SK-N-SH (cell line): ENCODE results near the gene TSTD1. TPM values are rescaled to one million over a fixed set of nuclear protein-coding genes. Genes with fewer than 3 reads are reported as not detected.

Experiments used
- CTCF ChIA-PET: fragments of 300-600, 350-600 bp; formaldehyde crosslinking; extraction: SDS; loops from one replicate; lab custom pipeline; 2021; lab: Yijun Ruan, JAX
- POLR2A ChIA-PET: fragments of 350-600 bp; sonication (Branson Sonifier 250); formaldehyde crosslinking; extraction: SDS; loops from one replicate; lab custom pipeline; 2020; ENCODE audit warnings: antibody characterized with exemption, inconsistent platforms; lab: Yijun Ruan, JAX
- DNase-seq: peaks from one replicate; pipeline ENCODE4 v3.0.0; 2012
- H2AFZ ChIP-seq: fragments of 200-600 bp; sonication (generic); 2 replicates; pipeline ENCODE4 v1.8.1; 2016; ENCODE audit warnings: antibody characterized with exemption, mild to moderate bottlenecking, low read depth
- H3F3A ChIP-seq: fragments of 200-600 bp; sonication (generic); replicated peaks from 2 replicates; pipeline ENCODE3; 2016; ENCODE audit warnings: antibody characterized with exemption, mild to moderate bottlenecking; ENCODE audit not compliant: insufficient read depth
- H3K27ac ChIP-seq, 2 experiments: fragments of 200-500 bp in 1 of 2; fragments of 200-600 bp in 1 of 2; sonication (Bioruptor generic) in 1 of 2; sonication (generic), shearing (Covaris generic) in 1 of 2; 2 replicates each; pipeline versions ENCODE4 v1.5.1 to v1.6.1; 2014 to 2016; ENCODE audit warnings: low read depth in 2 of 2, inconsistent platforms in 1 of 2, low read length in 1 of 2, mild to moderate bottlenecking in 1 of 2, mixed read lengths in 1 of 2
- H3K27me3 ChIP-seq: fragments of 200-600 bp; sonication (generic), shearing (Covaris generic); 2 replicates; pipeline ENCODE4 v1.6.1; 2016; ENCODE audit warnings: mixed run types; ENCODE audit not compliant: insufficient read depth
- H3K36me3 ChIP-seq, 2 experiments: fragments of 200-500 bp in 1 of 2; fragments of 200-600 bp in 1 of 2; sonication (Bioruptor generic) in 1 of 2; sonication (generic) in 1 of 2; replicated peaks in 1 of 2; 2 replicates each; pipeline versions ENCODE3 to v1.5.1; 2014 to 2016; ENCODE audit warnings: low read length in 1 of 2, mild to moderate bottlenecking in 1 of 2; ENCODE audit not compliant: insufficient read depth in 2 of 2, control insufficient read depth in 1 of 2
- H3K4me1 ChIP-seq, 2 experiments: fragments of 200-500 bp in 1 of 2; fragments of 200-600 bp in 1 of 2; sonication (Bioruptor generic) in 1 of 2; sonication (generic), shearing (Covaris generic) in 1 of 2; 2 replicates each; pipeline versions ENCODE4 v1.5.1 to v1.6.1; 2014 to 2016; ENCODE audit warnings: low read depth in 1 of 2, low read length in 1 of 2, mixed run types in 1 of 2; ENCODE audit not compliant: insufficient read depth in 2 of 2, control insufficient read depth in 1 of 2
- H3K4me2 ChIP-seq: fragments of 200-600 bp; sonication (generic), shearing (Covaris generic); 2 replicates; pipeline ENCODE4 v1.6.1; 2017; ENCODE audit warnings: mixed run types
- H3K4me3 ChIP-seq, 2 experiments: fragments of 200-500 bp in 1 of 2; fragments of 200-600 bp in 1 of 2; sonication (Bioruptor generic) in 1 of 2; sonication (generic), shearing (Covaris generic) in 1 of 2; 2 replicates each; pipeline versions ENCODE4 v1.5.1 to v1.8.1; 2014 to 2016; ENCODE audit warnings: low read depth in 2 of 2, inconsistent platforms in 1 of 2, low read length in 1 of 2, mild to moderate bottlenecking in 1 of 2, mixed read lengths in 1 of 2, moderate library complexity in 1 of 2
- H3K79me2 ChIP-seq: fragments of 200-600 bp; sonication (generic); 2 replicates; pipeline ENCODE4 v1.8.1; 2017; ENCODE audit warnings: mild to moderate bottlenecking; ENCODE audit not compliant: insufficient read depth
- H3K9ac ChIP-seq: fragments of 200-600 bp; sonication (generic); 2 replicates; pipeline ENCODE4 v1.6.1; 2017; ENCODE audit warnings: mixed run types
- H3K9me2 ChIP-seq: fragments of 200-600 bp; sonication (generic); 2 replicates; pipeline ENCODE4 v1.6.1; 2017; ENCODE audit warnings: mixed run types
- H3K9me3 ChIP-seq: fragments of 200-600 bp; sonication (generic); 2 replicates; pipeline ENCODE4 v1.6.1; 2017; ENCODE audit warnings: mixed run types, mild to moderate bottlenecking, moderate library complexity
- H4K20me1 ChIP-seq: fragments of 200-600 bp; sonication (generic); 2 replicates; pipeline ENCODE4 v1.6.1; 2017; ENCODE audit warnings: mild to moderate bottlenecking, mixed run types; ENCODE audit not compliant: insufficient read depth
- CHD2 ChIP-seq: fragments of 150-350 bp; IDR thresholded peaks from 2 replicates; pipeline ENCODE4 v1.6.1; 2018; ENCODE audit warnings: low read length; ENCODE audit not compliant: partially characterized antibody
- EP300 ChIP-seq, 2 experiments: IDR thresholded peaks; 2 replicates each; pipeline versions ENCODE4 v1.4.0 to v1.6.1; 2012; ENCODE audit warnings: borderline replicate concordance in 1 of 2, low read depth in 1 of 2, low read length in 1 of 2
- GABPA ChIP-seq: IDR thresholded peaks from 2 replicates; pipeline ENCODE4 v1.4.0; 2012; ENCODE audit warnings: low read depth, mild to moderate bottlenecking
- JUND ChIP-seq: IDR thresholded peaks from 2 replicates; pipeline ENCODE4 v1.4.0; 2012
- MEF2A ChIP-seq: IDR thresholded peaks from 2 replicates; pipeline ENCODE4 v1.4.0; 2012; ENCODE audit warnings: low read depth, borderline replicate concordance
- NRF1 ChIP-seq: IDR thresholded peaks from 2 replicates; pipeline ENCODE4 v1.6.1; 2012; ENCODE audit warnings: low read depth, mild to moderate bottlenecking, low read length
- POLR2AphosphoS5 ChIP-seq: IDR thresholded peaks from 2 replicates; pipeline ENCODE4 v1.6.1; 2012; ENCODE audit warnings: low read depth, low read length
- RCOR1 ChIP-seq: fragments of 150-350 bp; IDR thresholded peaks from 2 replicates; pipeline ENCODE4 v1.6.1; 2017; ENCODE audit warnings: antibody characterized with exemption, low read length
- RFX5 ChIP-seq: IDR thresholded peaks from 2 replicates; pipeline ENCODE4 v1.6.1; 2012; ENCODE audit warnings: mild to moderate bottlenecking, improper control_type of control experiment, low read length
- SIN3A ChIP-seq: IDR thresholded peaks from 2 replicates; pipeline ENCODE4 v1.6.1; 2012; ENCODE audit warnings: low read depth, mild to moderate bottlenecking, low read length, moderate library complexity, borderline replicate concordance
- SMC3 ChIP-seq: IDR thresholded peaks from 2 replicates; pipeline ENCODE4 v1.6.1; 2012; ENCODE audit warnings: low read depth, low read length, improper control_type of control experiment
- TEAD4 ChIP-seq: IDR thresholded peaks from 2 replicates; pipeline ENCODE4 v1.4.0; 2012; ENCODE audit warnings: mild to moderate bottlenecking, borderline replicate concordance; ENCODE audit not compliant: insufficient read depth
- WGBS: methylation state at CpG from one replicate; pipeline ENCODE4 v1.1.6; 2017; ENCODE audit warnings: low lambda C conversion rate; 5-methylcytosine and 5-hydroxymethylcytosine counted together
- polyA plus RNA-seq, 3 experiments: library from polyadenylated mRNA; depleted of rRNA; stranded (reverse); fragments of >200 nt; gene quantifications; 2 replicates each; pipeline ENCODE4 v1.2.3, GENCODE V29; 2012
- TF ChIP-seq, protein P1 (sequence below): IDR thresholded peaks from 2 replicates; pipeline ENCODE4; 2012
- TF ChIP-seq, protein P2 (sequence below): IDR thresholded peaks from 2 replicates; pipeline ENCODE4 v1.4.0; 2012; ENCODE audit warnings: low read depth, borderline replicate concordance
- TF ChIP-seq, protein P3 (sequence below): fragments of 150-350 bp; IDR thresholded peaks from 2 replicates; pipeline ENCODE4 v1.6.1; 2016; ENCODE audit warnings: mild to moderate bottlenecking, low read depth, low read length
- TF ChIP-seq, protein P4 (sequence below): IDR thresholded peaks from 2 replicates; pipeline ENCODE4 v1.6.1; 2012; ENCODE audit warnings: mild to moderate bottlenecking, low read depth, low read length, moderate library complexity
- TF ChIP-seq, protein P5 (sequence below): fragments of 200-600 bp; sonication (generic); IDR thresholded peaks from 2 replicates; pipeline ENCODE4 v1.6.1; 2017; ENCODE audit warnings: antibody characterized with exemption, mild to moderate bottlenecking, moderate library complexity

The TSTD1 gene
- polyA plus RNA-seq, 1 of the 3 experiments (the other 2 are of a cell fraction): 93.9 TPM

DNA sequence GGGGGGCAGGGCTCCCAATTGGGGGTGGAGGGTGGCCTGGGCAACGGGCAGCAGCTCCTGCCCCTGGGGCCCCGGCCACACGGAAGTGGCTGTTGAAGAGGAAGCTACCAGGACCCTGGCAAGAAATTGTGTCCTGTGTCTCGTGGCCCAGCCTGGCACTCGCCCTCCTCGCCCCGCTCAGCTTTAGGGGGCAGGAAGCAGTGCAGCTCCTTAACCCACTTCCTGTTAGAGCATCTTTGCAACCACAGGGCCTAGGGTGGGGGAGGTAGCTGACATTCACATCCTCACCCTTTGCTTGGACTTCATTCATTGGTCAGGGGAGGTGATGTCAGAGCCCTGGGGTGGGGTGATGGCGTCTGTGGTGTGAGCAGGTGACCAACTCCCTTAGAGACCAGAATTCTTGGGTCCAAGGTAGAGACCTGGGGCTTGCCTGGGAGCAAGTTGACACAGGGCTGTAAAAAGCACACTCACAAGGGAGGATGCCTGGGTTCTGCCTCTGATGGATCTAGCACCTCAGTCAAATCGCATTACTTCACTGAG, 31.0 kb upstream of the TSTD1 start, which contains the start of gene ARHGAP30:
TSS of gene ARHGAP30 (minus strand) at position 161 of the 540 bp plus-strand sequence. CDS start 267 bp downstream, outside the sequence.
- TF ChIP-seq, protein P1, sequence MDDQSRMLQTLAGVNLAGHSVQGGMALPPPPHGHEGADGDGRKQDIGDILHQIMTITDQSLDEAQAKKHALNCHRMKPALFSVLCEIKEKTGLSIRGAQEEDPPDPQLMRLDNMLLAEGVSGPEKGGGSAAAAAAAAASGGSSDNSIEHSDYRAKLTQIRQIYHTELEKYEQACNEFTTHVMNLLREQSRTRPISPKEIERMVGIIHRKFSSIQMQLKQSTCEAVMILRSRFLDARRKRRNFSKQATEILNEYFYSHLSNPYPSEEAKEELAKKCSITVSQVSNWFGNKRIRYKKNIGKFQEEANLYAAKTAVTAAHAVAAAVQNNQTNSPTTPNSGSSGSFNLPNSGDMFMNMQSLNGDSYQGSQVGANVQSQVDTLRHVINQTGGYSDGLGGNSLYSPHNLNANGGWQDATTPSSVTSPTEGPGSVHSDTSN: no peak
- H3K4me3 ChIP-seq: no peak within 1 kb of the TSS
- no peaks in the 10 kb centered on the region for H3K9me2 ChIP-seq
- H3K27me3 ChIP-seq: no peaks in the 10 kb centered on the region
- H3K27ac ChIP-seq: no peak within 1 kb of the TSS
- no peaks in the 10 kb centered on the region for H3K79me2 ChIP-seq
- ChIA-PET POLR2A (no interaction called here), CTCF (interaction anchor here (1.6 to 22.7 kb wide), 2 partner anchors 8 to 26 kb away, joined by 3 to 198 read pairs; partner anchors contain the start of gene KLHDC9)
- no peaks in the 10 kb centered on the region for H3K36me3 ChIP-seq
- H3K4me1 ChIP-seq: no peaks in the 10 kb centered on the region
- H3F3A ChIP-seq: no peaks in the 10 kb centered on the region
- WGBS: 87% methylated on average over 5 of the region's 9 CpGs
- no peak within 1 kb of the TSS for H3K4me2 ChIP-seq
- DNase-seq: no peak
- no peak within 1 kb of the TSS for H2AFZ ChIP-seq
- H4K20me1 ChIP-seq: no peaks in the 10 kb centered on the region
- no peaks in the 10 kb centered on the region for H3K9me3 ChIP-seq
- no peak within 1 kb of the TSS for H3K9ac ChIP-seq

DNA sequence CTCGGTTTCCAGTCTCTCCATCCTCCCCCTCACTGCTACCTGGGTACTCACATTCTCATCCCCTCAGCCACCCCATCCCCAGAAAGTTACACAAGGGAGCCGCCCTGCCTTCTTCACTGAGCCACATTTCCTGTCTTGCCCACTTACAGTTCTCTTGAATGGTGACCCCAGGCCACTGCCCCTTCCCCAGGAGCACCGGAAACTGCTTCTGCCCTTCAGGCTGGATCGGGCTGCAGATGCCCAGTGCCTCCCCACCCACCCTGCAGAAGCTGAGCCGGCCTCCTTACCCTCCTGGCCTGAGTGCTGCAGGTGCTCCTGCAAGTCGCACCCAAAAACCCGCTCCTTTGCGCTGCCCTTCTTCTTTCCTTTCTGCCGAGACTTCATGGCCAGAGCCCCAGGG, 30.5 kb upstream of the TSTD1 start:
- ChIA-PET POLR2A (no interaction called here), CTCF (interaction anchor here (1.6 to 22.7 kb wide), 2 partner anchors 9 to 27 kb away, joined by 3 to 198 read pairs; partner anchors contain the start of gene KLHDC9)
- peaks cover 4% of the 10 kb centered on the region; the same call in 1 of the 2 replicates for H3K27me3 ChIP-seq
- WGBS: 76% methylated on average over 9 of the region's 9 CpGs
- no peaks in the 10 kb centered on the region for H3K4me1 ChIP-seq
- no peaks in the 10 kb centered on the region for H3K9me3 ChIP-seq
- TF ChIP-seq TEAD4 (no peak), EP300 (IDR thresholded peaks at IDR 0.05; ENCODE audit: borderline replicate concordance in 1 of 2, low read depth in 1 of 2, low read length in 1 of 2) (no peak), POLR2AphosphoS5 (no peak), RCOR1 (no peak), SIN3A (no peak), RFX5 (no peak), MEF2A (no peak), CHD2 (no peak), NRF1 (no peak), JUND (no peak), GABPA (no peak), SMC3 (no peak)
- TF ChIP-seq, protein P2, sequence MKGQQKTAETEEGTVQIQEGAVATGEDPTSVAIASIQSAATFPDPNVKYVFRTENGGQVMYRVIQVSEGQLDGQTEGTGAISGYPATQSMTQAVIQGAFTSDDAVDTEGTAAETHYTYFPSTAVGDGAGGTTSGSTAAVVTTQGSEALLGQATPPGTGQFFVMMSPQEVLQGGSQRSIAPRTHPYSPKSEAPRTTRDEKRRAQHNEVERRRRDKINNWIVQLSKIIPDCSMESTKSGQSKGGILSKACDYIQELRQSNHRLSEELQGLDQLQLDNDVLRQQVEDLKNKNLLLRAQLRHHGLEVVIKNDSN: no peak
- TF ChIP-seq, protein P3, sequence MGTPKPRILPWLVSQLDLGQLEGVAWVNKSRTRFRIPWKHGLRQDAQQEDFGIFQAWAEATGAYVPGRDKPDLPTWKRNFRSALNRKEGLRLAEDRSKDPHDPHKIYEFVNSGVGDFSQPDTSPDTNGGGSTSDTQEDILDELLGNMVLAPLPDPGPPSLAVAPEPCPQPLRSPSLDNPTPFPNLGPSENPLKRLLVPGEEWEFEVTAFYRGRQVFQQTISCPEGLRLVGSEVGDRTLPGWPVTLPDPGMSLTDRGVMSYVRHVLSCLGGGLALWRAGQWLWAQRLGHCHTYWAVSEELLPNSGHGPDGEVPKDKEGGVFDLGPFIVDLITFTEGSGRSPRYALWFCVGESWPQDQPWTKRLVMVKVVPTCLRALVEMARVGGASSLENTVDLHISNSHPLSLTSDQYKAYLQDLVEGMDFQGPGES: no peak
- TF ChIP-seq, protein P4, sequence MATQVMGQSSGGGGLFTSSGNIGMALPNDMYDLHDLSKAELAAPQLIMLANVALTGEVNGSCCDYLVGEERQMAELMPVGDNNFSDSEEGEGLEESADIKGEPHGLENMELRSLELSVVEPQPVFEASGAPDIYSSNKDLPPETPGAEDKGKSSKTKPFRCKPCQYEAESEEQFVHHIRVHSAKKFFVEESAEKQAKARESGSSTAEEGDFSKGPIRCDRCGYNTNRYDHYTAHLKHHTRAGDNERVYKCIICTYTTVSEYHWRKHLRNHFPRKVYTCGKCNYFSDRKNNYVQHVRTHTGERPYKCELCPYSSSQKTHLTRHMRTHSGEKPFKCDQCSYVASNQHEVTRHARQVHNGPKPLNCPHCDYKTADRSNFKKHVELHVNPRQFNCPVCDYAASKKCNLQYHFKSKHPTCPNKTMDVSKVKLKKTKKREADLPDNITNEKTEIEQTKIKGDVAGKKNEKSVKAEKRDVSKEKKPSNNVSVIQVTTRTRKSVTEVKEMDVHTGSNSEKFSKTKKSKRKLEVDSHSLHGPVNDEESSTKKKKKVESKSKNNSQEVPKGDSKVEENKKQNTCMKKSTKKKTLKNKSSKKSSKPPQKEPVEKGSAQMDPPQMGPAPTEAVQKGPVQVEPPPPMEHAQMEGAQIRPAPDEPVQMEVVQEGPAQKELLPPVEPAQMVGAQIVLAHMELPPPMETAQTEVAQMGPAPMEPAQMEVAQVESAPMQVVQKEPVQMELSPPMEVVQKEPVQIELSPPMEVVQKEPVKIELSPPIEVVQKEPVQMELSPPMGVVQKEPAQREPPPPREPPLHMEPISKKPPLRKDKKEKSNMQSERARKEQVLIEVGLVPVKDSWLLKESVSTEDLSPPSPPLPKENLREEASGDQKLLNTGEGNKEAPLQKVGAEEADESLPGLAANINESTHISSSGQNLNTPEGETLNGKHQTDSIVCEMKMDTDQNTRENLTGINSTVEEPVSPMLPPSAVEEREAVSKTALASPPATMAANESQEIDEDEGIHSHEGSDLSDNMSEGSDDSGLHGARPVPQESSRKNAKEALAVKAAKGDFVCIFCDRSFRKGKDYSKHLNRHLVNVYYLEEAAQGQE: no peak
- TF ChIP-seq, protein P5, sequence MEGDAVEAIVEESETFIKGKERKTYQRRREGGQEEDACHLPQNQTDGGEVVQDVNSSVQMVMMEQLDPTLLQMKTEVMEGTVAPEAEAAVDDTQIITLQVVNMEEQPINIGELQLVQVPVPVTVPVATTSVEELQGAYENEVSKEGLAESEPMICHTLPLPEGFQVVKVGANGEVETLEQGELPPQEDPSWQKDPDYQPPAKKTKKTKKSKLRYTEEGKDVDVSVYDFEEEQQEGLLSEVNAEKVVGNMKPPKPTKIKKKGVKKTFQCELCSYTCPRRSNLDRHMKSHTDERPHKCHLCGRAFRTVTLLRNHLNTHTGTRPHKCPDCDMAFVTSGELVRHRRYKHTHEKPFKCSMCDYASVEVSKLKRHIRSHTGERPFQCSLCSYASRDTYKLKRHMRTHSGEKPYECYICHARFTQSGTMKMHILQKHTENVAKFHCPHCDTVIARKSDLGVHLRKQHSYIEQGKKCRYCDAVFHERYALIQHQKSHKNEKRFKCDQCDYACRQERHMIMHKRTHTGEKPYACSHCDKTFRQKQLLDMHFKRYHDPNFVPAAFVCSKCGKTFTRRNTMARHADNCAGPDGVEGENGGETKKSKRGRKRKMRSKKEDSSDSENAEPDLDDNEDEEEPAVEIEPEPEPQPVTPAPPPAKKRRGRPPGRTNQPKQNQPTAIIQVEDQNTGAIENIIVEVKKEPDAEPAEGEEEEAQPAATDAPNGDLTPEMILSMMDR: no peak
- no peak overlapping the region for H3K4me3 ChIP-seq
- H3K9me2 ChIP-seq: no peaks in the 10 kb centered on the region
- H4K20me1 ChIP-seq: no peaks in the 10 kb centered on the region
- H3K4me2 ChIP-seq: no peak overlapping the region
- no peak overlapping the region for H3K9ac ChIP-seq
- H2AFZ ChIP-seq: no peak overlapping the region
- no peak overlapping the region for H3K27ac ChIP-seq
- no peaks in the 10 kb centered on the region for H3F3A ChIP-seq
- no peaks in the 10 kb centered on the region for H3K36me3 ChIP-seq
- DNase-seq: no peak
- H3K79me2 ChIP-seq: no peaks in the 10 kb centered on the region
